Natural killer cell (primary cell): ENCODE data around the gene IRF6. TPM values are rescaled to one million over a fixed set of nuclear protein-coding genes. Genes with fewer than 3 reads are reported as not detected.

ENCODE experiments used
- ATAC-seq, 3 donors: fragments of 150-1000 bp in 2 of 3; fragments of 200-7000 bp in 1 of 3; cut with Tn5 transposase; 1 replicate in 1 of 3; 2 replicates in 2 of 3; pipeline ENCODE4 v1.10.0; 2021; ENCODE audit warnings: mild to moderate bottlenecking in 2 of 3, moderate library complexity in 2 of 3
- DNase-seq, 2 donors: peaks; one replicate each; pipeline versions ENCODE4 v3.0.0 to v3.0.0-alpha.2; 2013 to 2021; ENCODE audit warnings: mixed read lengths in 1 of 2
- H3K27ac ChIP-seq: one replicate; pipeline ENCODE4 v1.5.1; 2013; ENCODE audit warnings: mild to moderate bottlenecking, low read length
- H3K27me3 ChIP-seq: one replicate; pipeline ENCODE4 v1.6.1; 2013; ENCODE audit warnings: low read length; ENCODE audit not compliant: control insufficient read depth, insufficient read depth
- H3K36me3 ChIP-seq: one replicate; pipeline ENCODE4 v1.6.1; 2013; ENCODE audit warnings: low read length; ENCODE audit not compliant: control insufficient read depth, insufficient read depth
- H3K4me1 ChIP-seq: one replicate; pipeline ENCODE4 v1.6.1; 2013; ENCODE audit warnings: low read length; ENCODE audit not compliant: control insufficient read depth, insufficient read depth
- H3K4me3 ChIP-seq: one replicate; pipeline ENCODE4 v1.5.1; 2013; ENCODE audit warnings: low read length
- H3K9me3 ChIP-seq: one replicate; pipeline ENCODE4 v1.6.1; 2013; ENCODE audit warnings: low read length; ENCODE audit not compliant: control insufficient read depth, insufficient read depth
- H3K27ac Mint-ChIP-seq, 2 donors: one replicate each; pipeline ENCODE4 v1.8.0; 2022; ENCODE audit warnings: mild to moderate bottlenecking in 2 of 2, mixed read lengths in 2 of 2, moderate library complexity in 1 of 2
- H3K27me3 Mint-ChIP-seq, 2 donors: one replicate each; pipeline ENCODE4 v1.8.0; 2022; ENCODE audit warnings: low read depth in 2 of 2, mixed read lengths in 2 of 2
- H3K36me3 Mint-ChIP-seq: one replicate; pipeline ENCODE4 v1.8.0; 2022; ENCODE audit warnings: mixed read lengths
- H3K4me1 Mint-ChIP-seq, 2 donors: one replicate each; pipeline ENCODE4 v1.8.0; 2022; ENCODE audit warnings: mixed read lengths in 2 of 2
- H3K4me3 Mint-ChIP-seq: one replicate; pipeline ENCODE4 v1.8.0; 2022; ENCODE audit warnings: mild to moderate bottlenecking, moderate library complexity, mixed read lengths
- H3K9me3 Mint-ChIP-seq, 2 donors: one replicate each; pipeline ENCODE4 v1.8.0; 2022; ENCODE audit warnings: mixed read lengths in 2 of 2
- CTCF ChIP-seq: fragments of 200-600 bp; IDR thresholded peaks from one replicate; pipeline ENCODE4 v1.8.0; 2022; ENCODE audit warnings: antibody characterized with exemption
- WGBS: methylation state at CpG from one replicate; pipeline ENCODE4 v1.1.7; 2013; ENCODE audit warnings: missing lambda C conversion rate; ENCODE audit not compliant: insufficient coverage; 5-methylcytosine and 5-hydroxymethylcytosine counted together
- intact Hi-C: fragments of 100-400 bp; cut with micrococcal nuclease; formaldehyde crosslinking; loops from one replicate; pipeline ENCODE4 v1.14.2; 2022
- total RNA-seq, 4 donors: library from RNA; stranded (reverse); fragments of 120-200 nt in 1 of 4; gene quantifications; one replicate each; pipeline versions ENCODE4 v1.2.3 to v1.2.4, GENCODE V29; 2013 to 2022

Gene IRF6
- total RNA-seq, 3 donors from 2014 or later (not counting 1 experiment from before 2014, with no cell fraction given): 2.5 to 11.2 (median 3.8) TPM

- peaks cover 17 to 27% of the 10 kb centered on the region in 2 donors for H3K27me3 Mint-ChIP-seq
- no peaks in the 10 kb centered on the region for H3K9me3 ChIP-seq
- WGBS: 60% methylated on average over 3 of the region's 3 CpGs
- no peak for TF ChIP-seq CTCF
- H3K27ac ChIP-seq: no peak overlapping the region
- peaks cover 7% of the 10 kb centered on the region for H3K27me3 ChIP-seq
- H3K4me1 ChIP-seq: no peaks in the 10 kb centered on the region
- H3K4me3 ChIP-seq: no peak overlapping the region
- ATAC-seq (no peak), DNase-seq (no peak)
- H3K4me1 Mint-ChIP-seq: no peaks in the 10 kb centered on the region
- H3K9me3 Mint-ChIP-seq: no peaks in the 10 kb centered on the region
- intact Hi-C loops: no loop called here
- H3K4me3 Mint-ChIP-seq: no peak overlapping the region
- H3K27ac Mint-ChIP-seq: no peak overlapping the region
- no peaks in the 10 kb centered on the region for H3K36me3 ChIP-seq
- H3K36me3 Mint-ChIP-seq: no peaks in the 10 kb centered on the region
These were observed 11.0 kb upstream of the IRF6 start for GRCh38 chr1:209816923-209817322.

- H3K4me1 ChIP-seq: no peaks in the 10 kb centered on the region
- Mint-ChIP-seq H3K27me3 (peaks cover 13 to 20% of the 10 kb centered on the region in 2 donors), H3K36me3 (no peaks in the 10 kb centered on the region), H3K4me3 (no peak overlapping the region), H3K9me3 (no peaks in the 10 kb centered on the region), H3K4me1 (no peaks in the 10 kb centered on the region), H3K27ac (no peak overlapping the region)
- no peak for TF ChIP-seq CTCF
- H3K27ac ChIP-seq: no peak overlapping the region
- no peak overlapping the region for H3K4me3 ChIP-seq
- 79% methylated on average over 6 of the region's 6 CpGs for WGBS
- H3K9me3 ChIP-seq: no peaks in the 10 kb centered on the region
- no peaks in the 10 kb centered on the region for H3K36me3 ChIP-seq
- DNase-seq (no peak), ATAC-seq (no peak)
- intact Hi-C loops: no loop called here
- peaks cover 7% of the 10 kb centered on the region for H3K27me3 ChIP-seq
These were observed 10.0 kb upstream of the IRF6 start for GRCh38 chr1:209815931-209816341.

GRCh38 chr1:209815490-209815889 lies 9.5 kb upstream of the IRF6 start:
- Histone ChIP-seq H3K9me3 (no peaks in the 10 kb centered on the region), H3K36me3 (no peaks in the 10 kb centered on the region), H3K27ac (no peak overlapping the region), H3K27me3 (peaks cover 5% of the 10 kb centered on the region), H3K4me1 (no peaks in the 10 kb centered on the region), H3K4me3 (no peak overlapping the region)
- Mint-ChIP-seq H3K27ac (no peak overlapping the region), H3K36me3 (no peaks in the 10 kb centered on the region), H3K9me3 (no peaks in the 10 kb centered on the region), H3K27me3 (peaks cover 8 to 15% of the 10 kb centered on the region in 2 donors), H3K4me1 (no peaks in the 10 kb centered on the region), H3K4me3 (no peak overlapping the region)
- intact Hi-C loops: no loop called here
- 80% methylated on average over 3 of the region's 3 CpGs for WGBS
- no peak for ATAC-seq
- no peak for TF ChIP-seq CTCF
- DNase-seq: peak in 1 of 2 donors; percentile 60

GRCh38 chr1:209813902-209814301 lies 8.0 kb upstream of the IRF6 start:
- ATAC-seq (no peak), DNase-seq (no peak)
- Mint-ChIP-seq H3K27me3 (peaks cover 2 to 4% of the 10 kb centered on the region in 2 donors), H3K4me3 (no peak overlapping the region), H3K27ac (no peak overlapping the region), H3K36me3 (no peaks in the 10 kb centered on the region), H3K9me3 (no peaks in the 10 kb centered on the region), H3K4me1 (no peaks in the 10 kb centered on the region)
- H3K4me3 ChIP-seq: no peak overlapping the region
- no peaks in the 10 kb centered on the region for H3K4me1 ChIP-seq
- no peak overlapping the region for H3K27ac ChIP-seq
- H3K9me3 ChIP-seq: no peaks in the 10 kb centered on the region
- TF ChIP-seq CTCF: no peak
- 90% methylated on average over 4 of the region's 4 CpGs for WGBS
- H3K36me3 ChIP-seq: no peaks in the 10 kb centered on the region
- H3K27me3 ChIP-seq: peaks cover 5% of the 10 kb centered on the region
- intact Hi-C loops: no loop called here
